ENCODE results near the gene FAT2.

The FAT2 gene

GRCh38 chr5:151565971-151566370 is 25.2 kb downstream of the FAT2 start:
- H3K4me3 ChIP-seq (ENCODE audit: low read length), result no peak overlapping the region
- DNase-seq (ENCODE audit: low read depth, low spot score), result no peak

GRCh38 chr5:151562019-151562707 is 29.0 kb downstream of the FAT2 start:
- no peak for DNase-seq (ENCODE audit: low read depth, low spot score)
- no peak overlapping the region for H3K4me3 ChIP-seq (ENCODE audit: low read length)

- no peak for DNase-seq (ENCODE audit: low read depth, low spot score)
- H3K4me3 ChIP-seq (ENCODE audit: low read length), result no peak overlapping the region
These were observed 33.2 kb downstream of the FAT2 start for GRCh38 chr5:151557951-151558350.

- no peak overlapping the region for H3K4me3 ChIP-seq (ENCODE audit: low read length)
- no peak for DNase-seq (ENCODE audit: low read depth, low spot score)
These were observed 33.7 kb downstream of the FAT2 start for GRCh38 chr5:151557466-151557865.

- H3K4me3 ChIP-seq (ENCODE audit: low read length), result no peak overlapping the region
- no peak for DNase-seq (ENCODE audit: low read depth, low spot score)
These were observed 34.3 kb downstream of the FAT2 start for GRCh38 chr5:151556806-151557205.

- H3K4me3 ChIP-seq (ENCODE audit: low read length), result no peak overlapping the region
- no peak for DNase-seq (ENCODE audit: low read depth, low spot score)
These were observed 35.2 kb downstream of the FAT2 start for GRCh38 chr5:151555760-151556576.

- H3K4me3 ChIP-seq (ENCODE audit: low read length), result no peak overlapping the region
- no peak for DNase-seq (ENCODE audit: low read depth, low spot score)
These were observed 37.4 kb downstream of the FAT2 start for GRCh38 chr5:151553695-151554094.

GRCh38 chr5:151553130-151553670 is 37.9 kb downstream of the FAT2 start:
- no peak for DNase-seq (ENCODE audit: low read depth, low spot score)
- no peak overlapping the region for H3K4me3 ChIP-seq (ENCODE audit: low read length)

- no peak for DNase-seq (ENCODE audit: low read depth, low spot score)
- H3K4me3 ChIP-seq (ENCODE audit: low read length), result no peak overlapping the region
These were observed 39.1 kb downstream of the FAT2 start for GRCh38 chr5:151551985-151552384.

- H3K4me3 ChIP-seq (ENCODE audit: low read length), result no peak overlapping the region
- DNase-seq (ENCODE audit: low read depth, low spot score), result no peak
These were observed 41.0 kb downstream of the FAT2 start for GRCh38 chr5:151550146-151550545.

- H3K4me3 ChIP-seq (ENCODE audit: low read length), result no peak overlapping the region
- no peak for DNase-seq (ENCODE audit: low read depth, low spot score)
These were observed 41.4 kb downstream of the FAT2 start for GRCh38 chr5:151549713-151550112.

GRCh38 chr5:151547364-151547763 is 43.8 kb downstream of the FAT2 start:
- H3K4me3 ChIP-seq (ENCODE audit: low read length), result no peak overlapping the region
- DNase-seq (ENCODE audit: low read depth, low spot score), result no peak

- no peak overlapping the region for H3K4me3 ChIP-seq (ENCODE audit: low read length)
- DNase-seq (ENCODE audit: low read depth, low spot score), result no peak
These were observed 49.6 kb downstream of the FAT2 start for GRCh38 chr5:151541571-151541970.

All from Jurkat, Clone E6-1 (cell line).